Colon (tissue), 2 donors: ENCODE data around the gene UNC45A.
"Not testable (repeated sequence)": the region's sequence is repeated elsewhere in the genome, so short reads cannot be mapped to it uniquely, and the experiment has no call there.

ENCODE experiments used
- FAIRE-seq: peaks from 2 replicates; lab custom pipeline; 2012; peaks lifted over from hg19 to GRCh38; lab: Jason Lieb, UNC
- donor health status: control.
- donor health status: control.

Gene UNC45A

DNA sequence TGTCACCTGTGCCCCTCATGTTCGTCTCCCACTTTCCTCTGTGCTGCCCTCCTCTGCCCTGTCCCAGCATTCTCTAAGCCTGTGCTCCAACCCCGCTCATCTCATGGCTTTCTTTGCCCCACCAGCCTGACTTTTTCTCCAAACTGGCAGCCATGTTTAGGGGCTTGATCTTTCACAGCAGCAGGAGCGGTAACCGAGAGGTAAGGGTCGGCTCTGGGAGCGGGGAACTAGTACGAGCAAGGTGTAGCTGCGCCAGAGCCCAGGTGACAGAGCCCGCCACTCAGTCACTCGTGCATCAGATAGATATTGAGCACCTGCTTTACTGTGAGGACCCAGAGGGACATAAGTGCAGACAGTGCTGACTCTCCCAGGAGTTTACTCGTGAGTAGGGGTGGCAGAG is 18.6 kb upstream of the UNC45A start:
- FAIRE-seq, result no peak

- FAIRE-seq, result no peak
Measured at GRCh38 chr15:90917569-90917968, 17.5 kb upstream of the UNC45A start.

DNA sequence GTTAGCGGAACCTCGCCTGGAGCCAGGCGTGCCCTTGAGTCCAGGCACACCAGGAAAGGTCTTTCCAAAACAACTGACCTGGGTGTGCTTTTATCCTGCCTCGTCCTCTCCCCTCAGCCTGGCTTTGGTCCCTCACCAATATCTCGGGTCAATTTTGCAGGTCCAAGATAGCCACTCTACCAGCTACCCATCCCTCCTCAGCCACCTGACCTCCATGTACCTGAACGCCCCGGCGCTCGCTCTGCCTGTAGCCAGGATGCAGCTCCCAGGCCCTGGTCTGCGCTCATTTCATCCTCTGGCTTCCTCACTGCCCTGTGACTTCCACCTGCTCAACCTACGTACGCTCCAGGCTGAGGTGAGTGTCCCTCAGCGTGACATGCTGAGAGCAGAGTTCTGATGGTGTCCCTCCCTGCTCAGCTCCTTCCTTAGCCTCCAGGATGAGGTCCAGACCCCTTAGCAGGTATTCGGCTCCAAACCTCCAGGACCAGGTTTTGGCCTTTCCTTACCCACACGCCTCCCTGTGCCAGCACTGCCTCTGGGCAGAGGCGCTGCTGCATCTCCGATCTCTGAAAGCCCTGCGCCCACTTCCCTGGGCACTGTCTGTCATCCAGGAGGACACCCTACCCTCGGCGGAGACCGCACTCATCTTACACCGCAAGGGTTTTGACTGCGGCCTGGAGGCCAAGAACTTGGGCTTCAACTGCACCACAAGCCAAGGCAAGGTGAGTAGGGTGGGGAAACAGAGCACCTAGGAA is 16.9 kb upstream of the UNC45A start:
- FAIRE-seq, result no peak

DNA sequence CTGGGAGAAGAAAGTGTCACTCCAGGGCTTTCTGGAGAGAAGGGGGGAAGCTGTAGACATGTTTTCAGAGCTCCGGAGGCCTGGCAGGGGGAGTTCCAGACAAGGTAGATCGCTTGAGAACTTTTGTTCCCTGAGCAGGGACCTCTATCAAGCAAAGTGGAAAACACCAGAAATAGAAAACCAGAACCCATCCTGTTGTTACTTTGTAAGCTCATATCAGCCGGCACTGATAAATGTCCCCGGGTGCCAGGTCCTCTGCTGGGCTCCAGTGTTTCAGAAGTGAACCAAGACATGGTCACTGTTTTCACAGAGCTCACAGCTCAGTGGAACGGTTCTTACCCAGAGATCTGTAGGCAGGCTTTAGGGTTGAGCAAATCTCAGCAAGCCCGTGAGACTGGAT is 16.2 kb upstream of the UNC45A start:
- no peak for FAIRE-seq

GRCh38 chr15:90921887-90922286 is 13.2 kb upstream of the UNC45A start:
- no peak for FAIRE-seq

- FAIRE-seq, result not testable (repeated sequence)
Measured at GRCh38 chr15:90922712-90923322, 12.3 kb upstream of the UNC45A start.

- no peak for FAIRE-seq
Measured at GRCh38 chr15:90924375-90924774, 10.7 kb upstream of the UNC45A start.

- FAIRE-seq, result not testable (repeated sequence)
Measured at GRCh38 chr15:90926766-90927165, 8.3 kb upstream of the UNC45A start.

DNA sequence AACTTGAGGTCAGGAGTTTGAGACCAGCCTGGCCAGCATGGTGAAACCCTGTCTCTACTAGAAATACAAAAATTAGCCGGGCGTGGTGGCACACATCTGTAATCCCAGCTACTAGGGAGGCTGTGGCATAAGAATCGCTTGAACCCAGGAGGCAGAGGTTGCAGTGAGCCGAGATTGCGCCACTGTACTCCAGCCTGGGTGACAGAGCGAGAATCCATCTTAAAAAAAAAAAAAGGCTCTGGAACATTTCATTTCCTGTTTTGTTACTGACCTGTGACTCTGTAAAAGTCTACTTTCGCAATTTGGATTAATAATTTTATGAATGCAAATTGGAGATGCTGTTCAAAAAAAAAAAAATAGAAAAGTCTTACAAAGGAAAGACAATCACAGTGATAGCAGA is 7.0 kb upstream of the UNC45A start:
- not testable (repeated sequence) for FAIRE-seq

- FAIRE-seq, result no peak
Measured at GRCh38 chr15:90929246-90930019, 5.7 kb upstream of the UNC45A start.

DNA sequence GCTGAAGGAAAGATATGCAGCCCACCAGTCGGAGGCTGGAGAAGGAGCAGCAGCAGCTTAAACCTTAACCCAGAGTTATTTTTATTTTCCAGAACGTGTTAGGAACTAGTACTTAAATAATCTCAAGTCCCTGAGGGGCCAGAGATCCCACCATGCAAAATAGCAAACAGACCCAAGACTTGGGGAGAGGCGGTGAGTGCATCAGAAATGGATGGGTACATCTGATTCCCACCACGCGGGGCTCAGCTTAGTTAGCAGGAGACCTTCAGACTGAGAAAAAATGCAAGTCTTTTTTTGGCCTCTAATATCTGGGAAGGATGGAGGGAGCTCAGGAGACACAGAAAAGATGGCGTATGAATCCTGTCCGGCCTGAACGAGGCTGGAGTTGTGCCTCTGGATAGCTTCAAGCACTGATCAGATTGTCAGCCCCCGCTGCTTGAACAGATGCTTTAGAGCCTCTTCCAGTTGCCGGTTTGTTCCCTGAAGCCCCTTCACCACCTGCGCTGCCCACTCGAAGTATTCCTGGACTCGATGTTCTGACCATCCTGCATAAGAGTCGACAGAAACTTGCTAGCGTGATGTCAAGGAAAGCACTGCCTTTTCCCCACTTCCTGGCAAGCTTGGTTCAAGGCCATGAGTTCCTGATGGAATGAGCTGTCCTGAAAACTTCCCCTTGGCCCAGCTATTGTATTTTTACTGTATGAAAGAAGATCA is 4.1 kb upstream of the UNC45A start:
- FAIRE-seq, result no peak

DNA sequence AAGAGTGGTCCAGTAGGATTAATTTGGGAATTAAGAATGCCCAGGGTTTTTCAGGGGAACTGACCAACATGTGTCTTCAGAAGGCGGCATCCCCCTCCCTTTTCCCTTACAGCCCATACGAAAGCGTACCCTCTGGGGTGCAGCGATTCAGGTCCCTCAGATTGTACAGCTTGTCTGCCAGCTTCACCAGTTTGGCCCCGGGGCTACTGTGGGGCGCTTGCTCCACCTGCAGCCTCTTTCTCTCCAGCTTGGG is 3.6 kb upstream of the UNC45A start:
- FAIRE-seq, result no peak

DNA sequence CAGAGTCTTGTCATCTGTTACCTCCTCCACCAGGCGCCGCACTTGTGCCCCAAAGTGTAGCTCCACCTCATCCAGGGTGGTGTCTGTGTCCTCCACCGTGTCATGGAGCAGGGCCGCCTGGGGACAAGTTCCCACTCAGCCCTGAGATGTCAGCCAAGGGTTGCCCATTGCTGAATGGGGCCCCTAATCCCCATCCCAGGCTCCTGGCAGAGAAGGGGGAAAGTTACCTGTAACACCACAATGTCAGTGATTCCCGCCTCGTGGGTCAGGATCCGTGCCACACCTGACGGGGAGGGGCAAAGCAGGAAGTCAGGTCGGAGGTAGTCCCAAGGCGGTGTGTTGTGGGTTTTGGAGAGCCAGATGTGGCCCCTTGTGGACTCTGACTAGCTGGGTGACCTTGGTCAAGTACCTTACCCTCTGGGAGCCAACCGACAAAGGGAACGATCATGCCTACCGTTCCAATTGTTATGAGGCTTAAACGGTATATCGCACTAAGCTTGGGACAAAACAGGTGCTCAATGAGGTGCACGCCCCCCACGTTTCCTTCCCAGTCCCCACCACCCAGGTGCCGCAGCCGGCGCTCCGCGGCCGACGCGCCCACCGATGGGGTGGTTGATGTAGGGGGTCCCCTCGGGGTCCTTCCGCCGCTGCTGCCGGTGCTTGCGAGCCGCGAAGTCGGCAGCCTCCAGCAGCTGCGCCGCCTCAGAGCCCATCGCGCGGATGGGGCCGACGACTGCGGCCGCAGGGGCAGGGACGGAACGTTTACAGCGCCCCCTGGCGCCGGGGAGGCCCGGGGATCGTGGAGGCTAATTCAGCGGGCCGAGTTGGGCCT is 3.0 kb upstream of the UNC45A start, which contains the start of gene HDDC3:
Gene HDDC3, minus strand, starts transcription at position 722 of the 832 bp plus-strand sequence. Its CDS starts 9 bp downstream, at position 713.
- no peak for FAIRE-seq

DNA sequence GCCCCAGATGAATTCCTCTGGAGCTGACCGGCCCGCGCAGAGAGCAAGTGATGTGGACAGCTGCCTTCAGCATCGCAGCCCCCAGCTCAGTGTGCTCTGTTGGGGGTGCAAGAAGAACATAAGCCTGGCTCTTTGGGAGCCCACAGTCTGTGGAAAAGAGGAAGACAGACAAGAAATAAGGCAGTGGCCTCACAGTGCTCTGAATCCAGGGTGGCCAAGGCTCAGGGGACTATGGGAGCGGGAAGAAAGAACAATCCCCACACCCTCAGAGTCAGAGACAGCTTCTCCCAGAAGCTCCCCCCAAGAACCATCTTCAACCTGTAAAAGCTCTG is 2.5 kb upstream of the UNC45A start:
- FAIRE-seq, result no peak

DNA sequence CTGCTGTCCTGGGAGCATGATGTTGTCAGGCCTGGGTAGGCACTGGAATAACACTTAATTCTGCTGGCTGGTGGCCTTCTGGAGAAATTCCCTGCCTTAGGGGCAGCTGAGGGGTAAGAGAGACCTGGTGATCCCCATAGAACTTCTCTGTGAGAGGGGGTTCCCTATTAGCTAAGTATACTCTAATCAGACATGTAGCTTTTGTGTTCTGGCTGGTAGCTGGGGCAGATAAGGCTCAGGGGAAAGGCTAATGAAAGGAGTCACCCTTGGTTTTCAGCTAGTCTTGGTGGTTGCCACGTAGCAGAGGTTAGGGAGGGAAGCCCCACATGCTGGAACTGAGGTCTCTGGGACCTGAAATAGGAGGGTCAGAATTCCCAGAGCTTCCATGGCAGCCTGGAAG is 1.8 kb upstream of the UNC45A start:
- no peak for FAIRE-seq

DNA sequence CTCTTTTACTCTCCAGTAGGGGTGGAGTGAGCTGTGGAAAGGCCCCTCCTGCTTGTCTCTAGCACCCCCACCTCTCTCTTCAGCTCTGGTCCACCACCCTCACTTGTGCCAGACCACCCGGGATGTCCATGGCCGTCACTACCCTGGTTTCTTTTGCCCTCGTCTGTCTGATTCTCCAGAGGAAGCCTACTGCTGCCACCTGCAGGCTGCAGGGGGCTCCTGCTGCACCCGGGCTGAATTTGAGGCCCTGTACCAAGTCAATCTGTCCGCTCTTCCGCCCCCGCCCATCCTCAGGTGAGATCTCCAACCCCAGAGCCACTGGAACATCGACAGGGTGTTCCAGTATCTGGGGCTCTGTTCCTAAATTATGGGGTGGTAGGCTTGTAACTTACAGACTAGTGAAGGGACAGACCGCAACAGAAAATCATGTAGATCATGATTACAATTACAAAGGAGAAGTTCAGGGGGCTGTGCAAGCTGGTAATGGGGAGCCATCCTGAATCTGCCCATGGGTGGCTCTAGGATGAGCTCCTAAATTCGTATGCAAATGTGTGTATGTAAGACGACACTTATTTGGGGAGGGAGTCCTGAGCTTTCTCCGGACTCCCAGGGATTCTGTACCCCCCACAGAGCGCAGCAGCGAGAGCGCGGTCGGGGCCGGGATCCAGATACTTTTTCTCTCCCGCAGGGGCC is 683 bp upstream of the UNC45A start:
- FAIRE-seq, result no peak

DNA sequence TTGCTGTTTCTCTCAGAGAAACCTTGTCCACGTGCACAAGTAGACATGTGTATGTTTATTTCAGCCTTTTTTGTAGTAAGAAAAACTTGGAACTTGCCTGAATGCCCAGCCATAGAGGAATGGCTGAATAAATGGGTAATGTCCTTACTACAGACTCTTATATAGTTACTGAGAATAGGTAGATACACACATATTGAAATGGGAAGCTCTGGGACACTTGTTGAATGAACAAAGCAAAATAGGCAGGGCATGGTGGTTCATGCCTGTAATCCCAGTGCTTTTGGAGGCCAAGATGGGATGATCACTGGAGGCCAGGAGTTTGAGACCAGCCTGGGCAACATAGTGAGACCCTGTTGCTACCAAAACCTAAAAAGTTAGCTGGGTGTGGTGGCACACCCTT is 1.7 kb downstream of the UNC45A start:
- FAIRE-seq, result no peak

GRCh38 chr15:90938261-90938660 is 3.2 kb downstream of the UNC45A start:
- no peak for FAIRE-seq

- no peak for FAIRE-seq
Measured at GRCh38 chr15:90939756-90940155, 4.7 kb downstream of the UNC45A start.

DNA sequence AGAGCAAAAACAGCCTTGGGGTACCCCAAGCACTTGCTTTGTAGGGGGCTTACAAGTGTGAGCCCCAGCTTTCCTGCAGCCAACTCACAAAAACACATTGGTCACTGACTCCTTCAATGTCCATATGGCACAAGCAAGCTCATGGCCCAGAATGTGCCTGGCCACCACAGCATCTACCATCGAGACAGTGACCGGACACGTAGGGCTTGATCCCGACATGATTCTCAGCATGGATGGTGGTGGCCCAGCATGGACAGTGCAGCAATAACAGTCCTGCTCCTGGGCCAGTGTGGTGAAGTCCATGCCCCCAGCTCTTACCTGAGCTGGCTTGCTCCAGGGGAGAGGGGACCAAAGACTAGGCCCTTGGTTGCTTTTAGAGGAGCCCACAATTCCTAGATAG is 6.0 kb downstream of the UNC45A start:
- no peak for FAIRE-seq

DNA sequence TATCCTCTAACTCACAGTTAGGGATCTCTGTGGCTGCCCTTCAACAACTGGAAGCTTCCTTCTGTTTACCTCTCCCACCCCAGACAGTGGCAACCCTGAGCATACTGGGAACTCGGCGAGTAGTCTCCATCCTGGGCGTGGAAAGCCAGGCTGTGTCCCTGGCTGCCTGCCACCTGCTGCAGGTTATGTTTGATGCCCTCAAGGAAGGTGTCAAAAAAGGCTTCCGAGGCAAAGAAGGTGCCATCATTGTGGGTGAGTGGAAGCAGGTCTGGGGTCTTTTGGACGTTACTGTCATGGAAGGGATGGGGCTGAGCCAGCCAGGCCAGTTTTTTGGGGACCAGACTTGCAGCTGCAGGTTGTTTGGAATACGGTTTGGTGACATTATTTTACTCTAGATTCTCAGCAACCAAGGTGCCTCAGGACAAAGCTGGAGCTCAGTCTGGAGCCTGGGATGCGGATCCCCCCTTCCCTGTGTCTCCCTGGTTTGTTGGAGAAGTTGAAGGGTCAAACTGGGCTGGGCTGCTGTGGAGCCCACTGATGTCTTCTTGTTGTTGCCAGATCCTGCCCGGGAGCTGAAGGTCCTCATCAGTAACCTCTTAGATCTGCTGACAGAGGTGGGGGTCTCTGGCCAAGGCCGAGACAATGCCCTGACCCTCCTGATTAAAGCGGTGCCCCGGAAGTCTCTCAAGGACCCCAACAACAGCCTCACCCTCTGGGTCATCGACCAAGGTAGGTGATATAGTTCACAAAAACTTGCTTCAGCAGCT is 7.5 kb downstream of the UNC45A start:
- no peak for FAIRE-seq
